Vagina (tissue), 2 donors: ENCODE measurements around the gene LPP.

Experiments used
- CTCF ChIP-seq, 3 experiments: fragments of 450-650 bp in 2 of 3; fragments of 200-600 bp in 1 of 3; sonication (generic) in 1 of 3; IDR thresholded peaks; one replicate each; pipeline ENCODE4 v1.5.1; 2017 to 2019; ENCODE audit warnings: antibody characterized with exemption in 3 of 3, mild to moderate bottlenecking in 2 of 3, moderate library complexity in 2 of 3
- POLR2A ChIP-seq, 2 donors: fragments of 450-650 bp; IDR thresholded peaks; one replicate each; pipeline ENCODE4 v1.6.1; 2017; ENCODE audit warnings: antibody characterized with exemption in 2 of 2, mild to moderate bottlenecking in 2 of 2, moderate library complexity in 2 of 2
- POLR2AphosphoS5 ChIP-seq, 2 donors: sonication (generic); formaldehyde crosslinking; IDR thresholded peaks; one replicate each; pipeline ENCODE4 v1.9.0; 2017; ENCODE audit warnings: antibody characterized with exemption in 2 of 2, mild to moderate bottlenecking in 2 of 2, low read depth in 1 of 2; ENCODE audit not compliant: insufficient read depth in 1 of 2

GRCh38 chr3:188106887-188107830 lies 46.8 kb upstream of the LPP start:
- no peak for TF ChIP-seq CTCF (IDR thresholded peaks at IDR 0.05)
- TF ChIP-seq POLR2A (IDR thresholded peaks at IDR 0.05): no peak
- TF ChIP-seq POLR2AphosphoS5 (IDR thresholded peaks at IDR 0.05; ENCODE audit: insufficient read depth in 1 of 2, low read depth in 1 of 2): no peak
